ENCODE data around the gene SULF2. TPM values are rescaled to one million over a fixed set of nuclear protein-coding genes. Genes with fewer than 3 reads are reported as not detected.
"Not testable (repeated sequence)": the region's sequence is repeated elsewhere in the genome, so short reads cannot be mapped to it uniquely, and the experiment has no call there.

Gene SULF2
- total RNA-seq, 2 experiments from 2014 or later: 0.47 to 0.50 TPM

DNA sequence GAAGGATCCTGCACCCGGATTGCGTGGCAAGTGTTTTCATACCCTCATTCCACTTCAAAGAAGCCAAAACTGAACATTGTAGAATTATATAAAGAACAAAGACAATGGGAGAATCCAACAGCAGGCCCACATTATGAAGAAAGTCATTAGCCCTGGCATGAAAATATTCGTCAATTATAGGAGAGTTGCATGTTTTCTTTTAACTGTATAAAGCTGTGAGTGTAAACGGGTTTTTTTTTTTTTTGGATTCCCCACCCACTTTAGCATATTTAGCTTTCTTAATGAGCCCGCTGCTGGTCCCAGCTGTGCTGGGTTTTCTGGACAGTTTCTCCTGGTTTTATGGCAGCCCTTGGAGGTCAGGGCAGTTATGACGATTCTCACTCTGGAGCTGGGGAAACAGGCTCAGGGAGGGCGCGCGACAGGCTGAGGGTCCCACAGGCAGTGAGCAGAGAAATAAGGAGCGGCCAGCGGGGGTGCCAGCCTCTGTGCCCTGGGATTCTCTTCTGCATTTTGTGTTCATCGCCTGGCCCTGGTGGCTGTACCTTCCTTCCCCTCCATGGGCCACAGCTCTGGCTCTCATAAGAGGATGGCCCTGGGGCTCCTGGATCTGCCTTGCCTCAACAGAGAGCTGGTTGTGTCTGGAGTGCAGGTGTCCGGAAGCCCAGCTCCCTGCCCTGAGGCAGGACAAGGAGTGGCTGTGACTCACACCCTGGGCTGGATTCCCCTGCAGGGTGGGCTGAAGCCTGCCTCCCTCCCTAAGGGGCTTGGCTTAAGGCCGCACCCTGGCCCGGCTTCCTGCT, 24.1 kb upstream of the SULF2 start:
- Mint-ChIP-seq H3K27me3 (peaks cover 20% of the 10 kb centered on the region), H3K9me3 (peaks cover 2% of the 10 kb centered on the region), H3K36me3 (ENCODE audit: low read depth) (no peaks in the 10 kb centered on the region), H3K4me1 (ENCODE audit: low read depth) (no peaks in the 10 kb centered on the region), H3K27ac (no peak overlapping the region), H3K4me3 (no peak overlapping the region)
- ATAC-seq (no peak), DNase-seq (no peak)
- POLR2A ChIA-PET: no interaction called here
- intact Hi-C loops (cut with micrococcal nuclease): no loop called here
- TF ChIP-seq, protein P1, sequence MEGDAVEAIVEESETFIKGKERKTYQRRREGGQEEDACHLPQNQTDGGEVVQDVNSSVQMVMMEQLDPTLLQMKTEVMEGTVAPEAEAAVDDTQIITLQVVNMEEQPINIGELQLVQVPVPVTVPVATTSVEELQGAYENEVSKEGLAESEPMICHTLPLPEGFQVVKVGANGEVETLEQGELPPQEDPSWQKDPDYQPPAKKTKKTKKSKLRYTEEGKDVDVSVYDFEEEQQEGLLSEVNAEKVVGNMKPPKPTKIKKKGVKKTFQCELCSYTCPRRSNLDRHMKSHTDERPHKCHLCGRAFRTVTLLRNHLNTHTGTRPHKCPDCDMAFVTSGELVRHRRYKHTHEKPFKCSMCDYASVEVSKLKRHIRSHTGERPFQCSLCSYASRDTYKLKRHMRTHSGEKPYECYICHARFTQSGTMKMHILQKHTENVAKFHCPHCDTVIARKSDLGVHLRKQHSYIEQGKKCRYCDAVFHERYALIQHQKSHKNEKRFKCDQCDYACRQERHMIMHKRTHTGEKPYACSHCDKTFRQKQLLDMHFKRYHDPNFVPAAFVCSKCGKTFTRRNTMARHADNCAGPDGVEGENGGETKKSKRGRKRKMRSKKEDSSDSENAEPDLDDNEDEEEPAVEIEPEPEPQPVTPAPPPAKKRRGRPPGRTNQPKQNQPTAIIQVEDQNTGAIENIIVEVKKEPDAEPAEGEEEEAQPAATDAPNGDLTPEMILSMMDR (IDR thresholded peaks at IDR 0.05): no peak
- CTCF ChIA-PET: interaction anchor here (1.1 kb wide), 1 partner anchor 811 kb away, joined by 3 read pairs; no protein-coding TSS in a partner anchor

DNA sequence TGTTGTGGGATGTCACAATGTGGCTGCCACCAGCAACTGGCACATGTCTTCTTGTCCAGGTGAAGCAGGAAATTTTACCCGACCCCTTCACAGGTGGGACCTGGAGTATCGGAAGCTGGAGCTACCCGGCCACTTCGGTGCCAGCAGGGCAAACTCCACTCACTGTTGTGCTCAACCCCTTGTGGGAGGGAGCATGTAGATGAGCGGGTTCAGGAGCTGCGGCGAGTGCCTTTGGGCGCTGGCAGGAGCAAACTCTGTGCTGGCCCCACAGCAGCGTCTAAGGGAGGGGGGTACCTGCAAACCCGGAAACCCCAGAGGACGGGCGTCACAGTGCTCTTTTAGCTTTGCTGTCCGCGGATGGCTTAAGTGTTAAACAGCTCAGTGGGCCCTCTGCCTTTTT, 20.7 kb upstream of the SULF2 start:
- Mint-ChIP-seq H3K27me3 (peaks cover 5% of the 10 kb centered on the region), H3K4me3 (no peak overlapping the region), H3K36me3 (ENCODE audit: low read depth) (no peaks in the 10 kb centered on the region), H3K4me1 (ENCODE audit: low read depth) (no peaks in the 10 kb centered on the region), H3K9me3 (no peaks in the 10 kb centered on the region), H3K27ac (no peak overlapping the region)
- no peak for ATAC-seq
- POLR2A ChIA-PET: no interaction called here
- no peak for DNase-seq
- intact Hi-C loops (cut with micrococcal nuclease): no loop called here
- CTCF ChIA-PET: no interaction called here
- TF ChIP-seq, protein P1 (IDR thresholded peaks at IDR 0.05): no peak

- DNase-seq; intact Hi-C loops (cut with micrococcal nuclease); H3K27me3 Mint-ChIP-seq; H3K36me3 Mint-ChIP-seq (ENCODE audit: low read depth); ATAC-seq; CTCF ChIA-PET; H3K27ac Mint-ChIP-seq; POLR2A ChIA-PET; H3K9me3 Mint-ChIP-seq; H3K4me1 Mint-ChIP-seq (ENCODE audit: low read depth); H3K4me3 Mint-ChIP-seq: not testable (repeated sequence)
Measured at GRCh38 chr20:47804972-47805371, 19.7 kb upstream of the SULF2 start.

DNA sequence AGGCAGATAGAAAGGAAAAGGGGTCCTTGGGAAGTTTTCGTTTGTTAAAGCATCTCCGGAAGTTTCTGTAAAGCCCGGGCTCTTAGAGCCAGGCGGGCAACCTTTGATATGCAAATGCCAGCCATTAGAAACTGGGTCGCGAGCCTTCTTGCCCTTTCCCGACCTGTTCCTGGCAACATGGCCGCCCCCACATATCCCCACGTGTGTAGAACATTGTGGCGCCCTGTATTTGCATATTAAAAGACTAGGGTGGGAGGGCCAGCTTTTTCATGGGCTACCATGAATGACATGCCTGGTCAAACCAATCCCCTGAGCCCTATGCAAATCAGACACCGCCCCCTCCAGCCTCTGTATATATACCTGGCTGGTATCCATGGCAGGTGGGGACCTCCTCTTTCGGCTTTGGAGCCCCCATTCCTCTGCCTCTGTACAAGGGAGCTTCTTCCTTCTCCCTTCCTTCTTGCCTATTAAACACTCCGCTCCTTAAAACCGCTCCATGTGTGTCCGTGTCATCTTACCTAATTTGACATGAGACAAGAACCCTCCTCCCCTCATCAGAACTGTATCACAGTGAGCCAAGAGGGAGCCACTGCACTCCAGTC, 19.0 kb upstream of the SULF2 start:
- H3K36me3 Mint-ChIP-seq (ENCODE audit: low read depth); H3K27ac Mint-ChIP-seq; H3K9me3 Mint-ChIP-seq; H3K27me3 Mint-ChIP-seq; H3K4me1 Mint-ChIP-seq (ENCODE audit: low read depth); CTCF ChIA-PET; DNase-seq; H3K4me3 Mint-ChIP-seq; ATAC-seq; intact Hi-C loops (cut with micrococcal nuclease); POLR2A ChIA-PET: not testable (repeated sequence)

DNA sequence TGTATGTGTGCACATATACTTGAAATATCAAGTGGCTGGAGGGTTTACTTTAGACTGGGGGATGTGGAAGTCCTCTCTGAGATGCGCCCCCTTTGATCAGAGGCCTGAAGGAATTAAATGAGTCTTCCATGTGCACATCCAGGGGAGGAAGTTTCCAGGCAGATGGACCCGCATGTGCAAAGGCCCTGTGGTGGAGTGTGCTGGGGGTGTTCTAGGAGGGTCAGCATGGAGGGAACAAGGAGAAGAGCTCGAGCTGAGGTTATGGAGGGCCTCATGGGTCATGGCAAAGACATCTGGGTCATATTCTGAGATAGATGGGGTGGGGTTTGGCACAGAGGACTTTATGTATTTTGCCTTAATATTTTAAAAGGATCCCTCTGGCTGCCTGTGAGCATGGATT, 17.7 kb upstream of the SULF2 start:
- Mint-ChIP-seq H3K27ac (no peak overlapping the region), H3K9me3 (no peaks in the 10 kb centered on the region), H3K27me3 (peaks cover 5% of the 10 kb centered on the region), H3K4me3 (no peak overlapping the region), H3K4me1 (ENCODE audit: low read depth) (no peaks in the 10 kb centered on the region), H3K36me3 (ENCODE audit: low read depth) (no peaks in the 10 kb centered on the region)
- DNase-seq (no peak), ATAC-seq (no peak)
- intact Hi-C loops (cut with micrococcal nuclease): no loop called here
- ChIA-PET POLR2A (no interaction called here), CTCF (no interaction called here)
- TF ChIP-seq, protein P1 (IDR thresholded peaks at IDR 0.05): no peak

DNA sequence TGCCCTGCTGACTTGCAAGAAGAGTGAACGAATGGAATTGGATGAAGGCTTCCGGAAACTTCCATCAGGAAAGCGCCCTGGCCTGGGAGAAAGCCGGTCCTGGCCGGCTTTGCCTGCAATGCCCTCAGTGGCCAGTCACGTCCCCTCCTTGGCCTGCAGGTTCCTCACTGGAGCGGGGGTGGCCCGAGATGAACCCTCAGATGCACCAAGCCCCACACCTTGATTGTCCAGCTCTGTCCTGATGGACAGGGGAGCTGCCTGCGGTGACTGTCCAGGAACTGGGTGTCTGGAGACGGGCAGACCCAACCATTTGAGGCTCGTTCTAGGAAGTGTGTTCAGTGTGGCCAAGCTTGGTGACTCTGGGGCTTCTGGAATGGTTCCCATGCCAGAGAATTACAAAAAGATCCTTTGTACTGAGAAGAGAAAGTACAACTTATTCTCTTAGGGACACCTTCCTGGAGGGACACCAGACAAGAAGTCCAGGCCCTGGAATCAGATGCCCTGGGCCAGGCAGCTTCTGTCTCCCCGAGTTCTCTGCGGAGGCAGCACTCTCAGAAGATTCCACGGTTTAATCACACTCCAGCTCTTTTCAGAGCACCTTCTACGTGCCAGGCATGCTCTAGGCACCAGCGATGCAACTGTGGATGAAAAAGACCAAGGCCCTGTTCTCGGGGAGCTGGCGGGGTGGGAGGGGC, 17.1 kb upstream of the SULF2 start:
- no peaks in the 10 kb centered on the region for H3K4me1 Mint-ChIP-seq (ENCODE audit: low read depth)
- CTCF ChIA-PET: no interaction called here
- no peak for ATAC-seq

More for the DNA sequence above, 17.1 kb upstream of the SULF2 start:
- Mint-ChIP-seq H3K9me3 (no peaks in the 10 kb centered on the region), H3K36me3 (ENCODE audit: low read depth) (no peaks in the 10 kb centered on the region), H3K4me3 (no peak overlapping the region), H3K27ac (no peak overlapping the region), H3K27me3 (peaks cover 5% of the 10 kb centered on the region)
- no peak for DNase-seq
- POLR2A ChIA-PET: no interaction called here
- intact Hi-C loops (cut with micrococcal nuclease): no loop called here
- TF ChIP-seq, protein P1 (IDR thresholded peaks at IDR 0.05): no peak
